Breast epithelium (tissue), 4 donors: Measurements from ENCODE around the gene EIPR1. TPM values are rescaled to one million over a fixed set of nuclear protein-coding genes. Genes with fewer than 3 reads are reported as not detected.
"Not testable (repeated sequence)": the region's sequence is repeated elsewhere in the genome, so short reads cannot be mapped to it uniquely, and the experiment has no call there.

Experiments
- DNase-seq, 2 donors: peaks; one replicate each; pipeline ENCODE4 v3.0.0-alpha.2; 2019; ENCODE audit warnings: low spot score in 2 of 2
- H3K27ac ChIP-seq, 2 donors: fragments of 200-600 bp; sonication (generic) in 1 of 2; one replicate each; pipeline ENCODE4 v1.5.1; 2016 to 2019; ENCODE audit warnings: mild to moderate bottlenecking in 1 of 2
- H3K27me3 ChIP-seq, 2 donors: fragments of 200-600 bp; sonication (generic) in 1 of 2; one replicate each; pipeline versions ENCODE4 v1.5.1 to v1.6.0; 2017 to 2019; ENCODE audit warnings: control low read depth in 1 of 2, mild to moderate bottlenecking in 1 of 2
- H3K36me3 ChIP-seq: fragments of 200-600 bp; one replicate; pipeline ENCODE4 v1.5.1; 2019
- H3K4me1 ChIP-seq, 2 donors: fragments of 200-600 bp; sonication (generic); one replicate each; pipeline ENCODE4 v1.5.1; 2016 to 2019; ENCODE audit warnings: control low read depth in 1 of 2
- H3K4me3 ChIP-seq, 3 donors: fragments of 200-600 bp; sonication (generic); 1 replicate in 2 of 3; 2 replicates in 1 of 3; pipeline ENCODE4 v1.5.1; 2016 to 2019; ENCODE audit warnings: mild to moderate bottlenecking in 3 of 3, moderate library complexity in 2 of 3
- H3K9me3 ChIP-seq, 2 donors: fragments of 200-600 bp; sonication (generic) in 1 of 2; one replicate each; pipeline ENCODE4 v1.5.1; 2016 to 2019; ENCODE audit warnings: control low read depth in 1 of 2
- CTCF ChIP-seq, 3 donors: fragments of 450-650 bp; IDR thresholded peaks; one replicate each; pipeline ENCODE4 v1.5.1; 2016 to 2017; ENCODE audit warnings: antibody characterized with exemption in 3 of 3, mild to moderate bottlenecking in 3 of 3, moderate library complexity in 3 of 3
- POLR2A ChIP-seq: fragments of 450-650 bp; IDR thresholded peaks from one replicate; pipeline ENCODE4 v1.6.1; 2016; ENCODE audit warnings: antibody characterized with exemption, mild to moderate bottlenecking, moderate library complexity
- POLR2AphosphoS5 ChIP-seq, 3 donors: sonication (generic); formaldehyde crosslinking; IDR thresholded peaks; one replicate each; pipeline ENCODE4 v1.6.1; 2017; ENCODE audit warnings: antibody characterized with exemption in 3 of 3
- intact Hi-C: fragments of 100-400 bp; cut with DNase I; formaldehyde crosslinking; loops from one replicate; pipeline ENCODE4 v1.15.1; 2023; ENCODE audit warnings: low total_unique reads
- total RNA-seq, 3 donors: library from RNA; depleted of rRNA; stranded (reverse); fragments of >200 nt; gene quantifications; one replicate each; pipeline ENCODE4 v1.1.0, GENCODE V29; 2016

The EIPR1 gene
- total RNA-seq, 3 donors from 2014 or later, result 12.8 to 31.0 (median 23.3) TPM

DNA sequence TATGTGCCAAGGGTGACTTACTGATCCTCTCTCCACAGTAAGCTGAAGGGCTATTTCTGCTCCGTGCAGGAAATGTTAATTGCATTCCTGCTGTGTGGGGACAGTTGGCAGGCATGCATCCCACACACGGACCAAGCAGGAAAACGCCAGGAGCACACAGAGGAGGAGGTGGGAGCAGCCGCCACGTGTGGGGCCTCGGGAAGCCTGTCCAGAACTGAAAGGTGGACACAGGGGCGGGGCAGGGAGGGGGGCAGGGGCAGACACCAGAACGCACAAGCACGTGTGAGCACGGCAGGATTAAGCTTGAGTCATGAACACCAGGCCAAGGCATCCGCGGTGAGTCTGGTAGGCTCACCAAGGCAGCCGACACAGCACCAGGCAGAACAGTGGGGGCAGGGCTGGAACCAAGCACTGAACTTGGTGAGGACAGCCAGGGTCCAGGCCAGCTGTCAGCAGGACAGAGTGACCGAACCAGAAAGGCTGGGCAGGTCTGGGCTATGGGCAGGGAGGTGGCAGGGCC is 177.1 kb downstream of the EIPR1 start:
- no peak overlapping the region for H3K27ac ChIP-seq
- intact Hi-C loops, result no loop called here
- H3K4me3 ChIP-seq, result no peak overlapping the region
- H3K4me1 ChIP-seq, result no peaks in the 10 kb centered on the region
- H3K9me3 ChIP-seq, result peaks cover 0 to 3% of the 10 kb centered on the region in 2 donors
- no peaks in the 10 kb centered on the region for H3K36me3 ChIP-seq
- no peak for DNase-seq
- no peaks in the 10 kb centered on the region for H3K27me3 ChIP-seq
- TF ChIP-seq POLR2A, result no peak
- TF ChIP-seq POLR2AphosphoS5 (IDR thresholded peaks at IDR 0.05), result no peak
- no peak for TF ChIP-seq CTCF (IDR thresholded peaks at IDR 0.05)

GRCh38 chr2:3199627-3200345 is 177.8 kb downstream of the EIPR1 start:
- Histone ChIP-seq H3K9me3 (no peaks in the 10 kb centered on the region), H3K36me3 (no peaks in the 10 kb centered on the region), H3K27ac (no peak overlapping the region), H3K4me3 (no peak overlapping the region), H3K27me3 (no peaks in the 10 kb centered on the region), H3K4me1 (no peaks in the 10 kb centered on the region)
- intact Hi-C loops, result no loop called here
- TF ChIP-seq CTCF (IDR thresholded peaks at IDR 0.05), result no peak
- TF ChIP-seq POLR2A, result no peak
- TF ChIP-seq POLR2AphosphoS5 (IDR thresholded peaks at IDR 0.05), result no peak
- DNase-seq, result no peak

- intact Hi-C loops, H3K9me3 ChIP-seq, H3K27me3 ChIP-seq, H3K4me1 ChIP-seq, H3K4me3 ChIP-seq, DNase-seq, H3K27ac ChIP-seq, H3K36me3 ChIP-seq: not testable (repeated sequence)
These were observed 178.9 kb downstream of the EIPR1 start for GRCh38 chr2:3198671-3199192.

DNA sequence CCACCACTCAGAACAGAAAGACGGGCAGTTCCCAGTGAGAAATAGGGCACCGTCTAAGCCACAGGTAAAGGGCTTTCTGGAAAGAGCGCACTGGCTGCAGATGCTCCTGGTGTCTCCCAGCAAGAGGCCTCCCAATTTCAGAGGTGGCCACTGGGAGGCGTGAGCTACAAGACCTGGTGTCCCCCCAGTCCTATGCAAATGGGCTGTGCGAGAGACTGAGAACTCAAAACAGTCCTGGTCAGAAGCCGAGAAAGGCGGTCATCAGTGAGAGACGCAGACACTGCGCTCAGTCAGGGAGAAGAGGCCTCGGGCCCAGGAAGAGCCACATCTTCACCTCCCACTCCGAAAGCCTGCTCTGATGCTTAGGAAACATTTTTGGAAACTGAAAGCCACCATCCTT is 179.5 kb downstream of the EIPR1 start:
- Histone ChIP-seq H3K27me3 (no peaks in the 10 kb centered on the region), H3K9me3 (no peaks in the 10 kb centered on the region), H3K4me1 (no peaks in the 10 kb centered on the region), H3K27ac (no peak overlapping the region), H3K4me3 (no peak overlapping the region), H3K36me3 (no peaks in the 10 kb centered on the region)
- TF ChIP-seq POLR2A (no peak), CTCF (IDR thresholded peaks at IDR 0.05) (no peak), POLR2AphosphoS5 (IDR thresholded peaks at IDR 0.05) (no peak)
- no peak for DNase-seq
- intact Hi-C loops, result no loop called here

GRCh38 chr2:3197308-3197707 is 180.3 kb downstream of the EIPR1 start:
- intact Hi-C loops, result no loop called here
- Histone ChIP-seq H3K27ac (no peak overlapping the region), H3K9me3 (no peaks in the 10 kb centered on the region), H3K4me3 (no peak overlapping the region), H3K27me3 (no peaks in the 10 kb centered on the region), H3K36me3 (no peaks in the 10 kb centered on the region), H3K4me1 (no peaks in the 10 kb centered on the region)
- no peak for TF ChIP-seq CTCF (IDR thresholded peaks at IDR 0.05)
- TF ChIP-seq POLR2AphosphoS5 (IDR thresholded peaks at IDR 0.05), result no peak
- no peak for TF ChIP-seq POLR2A
- DNase-seq, result no peak
